GM18868 (cell line): Measurements from ENCODE around the gene GK.
A peak's percentile ranks its signal among the peaks of the same experiment; 100 is the strongest.
"Not testable (repeated sequence)": the region's sequence is repeated elsewhere in the genome, so short reads cannot be mapped to it uniquely, and the experiment has no call there.

Source experiments
- ATAC-seq: cut with Tn5 transposase; IDR thresholded peaks from one replicate; pipeline ENCODE4 v1.9.1; 2021; ENCODE audit warnings: mild to moderate bottlenecking, moderate library complexity; ENCODE audit not compliant: unreplicated experiment

The GK gene

DNA sequence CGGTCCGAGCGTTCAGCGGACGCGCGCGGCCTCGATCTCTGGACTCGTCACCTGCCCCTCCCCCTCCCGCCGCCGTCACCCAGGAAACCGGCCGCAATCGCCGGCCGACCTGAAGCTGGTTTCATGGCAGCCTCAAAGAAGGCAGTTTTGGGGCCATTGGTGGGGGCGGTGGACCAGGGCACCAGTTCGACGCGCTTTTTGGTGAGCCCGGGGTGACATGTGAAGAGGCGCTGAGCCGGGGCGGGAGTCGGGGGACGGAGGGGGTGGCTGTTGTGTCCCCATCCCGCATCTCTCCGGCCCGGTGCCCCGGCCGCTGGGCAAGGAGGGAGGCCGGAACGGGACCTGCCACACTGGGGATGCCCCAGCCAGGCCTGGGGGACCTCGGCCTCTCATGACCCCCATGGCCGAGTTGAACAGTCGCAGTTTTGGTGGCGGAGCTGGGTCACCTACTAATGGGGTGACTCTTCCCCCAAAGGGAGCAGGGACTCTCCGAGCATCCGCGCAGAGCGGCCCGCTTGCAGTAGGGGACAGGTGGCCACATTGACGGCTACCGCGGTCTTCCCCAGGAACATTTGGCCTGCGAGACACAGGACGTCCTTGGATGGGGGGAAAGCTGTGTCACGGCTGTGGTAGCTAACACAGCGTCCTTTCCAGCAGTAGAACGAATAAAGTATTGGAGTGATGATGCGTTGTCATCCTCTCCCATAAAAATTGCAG, at the start of gene GK:
Gene GK, plus strand, starts transcription at position 9 of the 717 bp plus-strand sequence. Its CDS starts 115 bp downstream, at position 124.
- peak; percentile 2 for ATAC-seq

DNA sequence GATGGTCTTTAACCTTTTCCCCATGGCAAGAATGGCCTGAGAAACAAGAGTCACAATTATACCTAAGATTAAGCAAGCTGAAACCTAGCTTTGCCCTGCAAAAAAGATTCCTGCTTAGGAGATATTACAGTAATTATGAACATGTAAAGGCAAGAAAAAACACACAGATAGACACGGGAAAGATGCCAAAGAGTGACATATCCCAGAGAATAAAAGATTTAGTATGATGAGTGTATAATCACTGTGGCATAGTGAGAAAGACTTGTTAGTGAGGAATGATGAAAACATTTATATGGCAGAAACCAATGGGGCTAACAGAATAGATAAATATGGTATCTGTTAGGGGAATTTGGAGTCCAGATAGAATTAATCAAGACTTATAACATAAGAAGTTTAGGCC, 46.1 kb upstream of the GK start:
- ATAC-seq: no peak

DNA sequence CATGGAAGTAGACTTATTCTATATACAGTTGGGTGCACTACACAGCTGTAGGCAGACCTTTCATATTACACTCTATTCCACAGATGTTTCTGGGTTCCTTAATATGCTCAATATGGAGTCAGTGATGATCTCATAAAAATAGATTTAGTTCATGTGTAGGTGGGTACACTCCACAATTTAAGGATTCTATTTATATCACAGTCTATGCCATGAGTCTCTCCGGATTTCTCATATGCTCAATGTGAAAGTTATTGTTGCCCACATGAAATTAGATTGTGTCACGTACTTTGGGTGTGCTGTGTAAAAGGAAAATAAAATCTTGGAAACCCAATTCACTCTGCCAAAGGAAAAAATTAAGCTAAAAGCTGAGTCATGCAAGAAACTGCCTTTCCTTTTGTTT, 43.2 kb upstream of the GK start:
- ATAC-seq: no peak

DNA sequence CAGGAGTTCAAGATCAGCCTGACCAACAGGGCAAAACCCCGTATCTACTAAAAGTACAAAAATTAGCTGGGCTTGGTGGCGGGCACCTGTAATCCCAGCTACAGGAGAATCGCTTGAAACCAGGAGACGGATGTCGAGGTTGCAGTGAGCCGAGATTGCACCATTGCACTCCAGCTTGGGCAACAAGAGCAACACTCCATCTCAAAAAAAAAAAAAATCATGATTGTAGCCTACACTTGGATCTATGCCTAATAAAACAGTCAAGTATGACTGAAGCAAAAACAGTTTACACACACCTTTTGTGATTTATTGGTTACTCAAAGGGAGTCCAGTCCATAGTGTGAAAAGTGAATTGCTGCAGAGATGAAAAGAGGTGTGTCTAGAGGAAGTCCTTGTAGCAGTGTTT, 41.0 kb upstream of the GK start:
- ATAC-seq: no peak

DNA sequence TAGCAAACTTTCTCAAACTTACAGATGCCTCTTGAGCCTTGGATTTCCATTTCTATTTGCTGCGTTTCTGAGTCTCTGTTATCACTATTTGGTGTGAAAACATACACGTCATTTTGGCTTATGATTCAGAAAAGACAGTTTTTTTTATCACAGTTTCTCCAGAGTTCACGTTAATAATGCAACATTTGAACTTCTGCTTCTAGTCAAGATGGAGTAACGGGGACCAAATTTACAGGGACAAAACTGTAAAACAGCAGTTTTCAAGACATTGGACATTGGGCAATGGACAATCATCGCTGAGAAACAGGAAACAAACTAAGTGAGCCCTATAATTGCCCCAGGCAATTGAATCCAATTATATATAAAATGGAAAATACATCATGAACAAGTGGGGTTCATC, 39.5 kb upstream of the GK start:
- no peak for ATAC-seq

DNA sequence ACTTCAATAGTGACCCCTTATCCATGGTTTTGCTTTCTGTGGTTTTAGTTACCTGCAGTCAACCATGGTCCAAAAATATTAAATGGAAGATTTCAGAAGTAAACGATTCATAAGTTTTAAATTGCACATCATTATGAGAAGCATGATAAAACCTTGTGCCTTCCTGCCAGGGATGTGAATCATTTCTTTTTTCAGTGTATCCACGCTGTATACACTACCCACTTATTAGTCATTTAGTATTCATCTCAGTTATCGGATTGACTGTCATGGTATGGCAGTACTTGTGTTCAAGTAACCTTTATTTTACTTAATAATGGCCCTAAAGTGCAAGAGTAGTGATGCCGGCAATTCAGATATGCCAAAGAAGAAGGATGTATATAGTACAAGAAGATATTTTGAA, 38.0 kb upstream of the GK start:
- no peak for ATAC-seq

DNA sequence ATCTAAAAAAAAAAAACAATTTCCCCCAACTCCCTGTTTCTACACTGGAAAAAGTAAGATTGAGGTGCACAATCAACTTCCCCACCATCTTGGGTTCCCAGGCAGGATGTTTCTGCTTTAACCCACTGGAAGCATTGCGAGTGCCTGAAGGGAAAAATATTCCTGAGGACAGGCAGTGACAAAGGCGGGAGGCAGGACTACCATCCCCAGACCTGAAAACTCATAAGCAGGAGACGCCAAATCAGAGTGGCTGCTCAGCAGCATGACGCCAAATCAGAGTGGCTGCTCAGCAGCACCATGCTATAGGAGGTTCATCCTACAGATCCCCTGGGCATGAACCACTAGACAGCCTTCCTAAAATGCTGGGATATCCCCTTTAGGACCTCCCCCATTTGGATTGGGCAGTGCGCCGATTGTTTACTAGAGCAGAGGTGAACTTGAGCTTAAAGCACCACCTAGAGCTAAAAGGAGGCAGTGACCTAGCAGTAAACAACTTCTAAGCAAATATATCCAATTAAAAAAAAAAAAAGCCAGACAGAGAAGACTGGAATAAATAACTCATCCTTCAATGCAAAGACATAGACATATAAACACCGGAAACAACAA, 35.0 kb upstream of the GK start:
- ATAC-seq: no peak

DNA sequence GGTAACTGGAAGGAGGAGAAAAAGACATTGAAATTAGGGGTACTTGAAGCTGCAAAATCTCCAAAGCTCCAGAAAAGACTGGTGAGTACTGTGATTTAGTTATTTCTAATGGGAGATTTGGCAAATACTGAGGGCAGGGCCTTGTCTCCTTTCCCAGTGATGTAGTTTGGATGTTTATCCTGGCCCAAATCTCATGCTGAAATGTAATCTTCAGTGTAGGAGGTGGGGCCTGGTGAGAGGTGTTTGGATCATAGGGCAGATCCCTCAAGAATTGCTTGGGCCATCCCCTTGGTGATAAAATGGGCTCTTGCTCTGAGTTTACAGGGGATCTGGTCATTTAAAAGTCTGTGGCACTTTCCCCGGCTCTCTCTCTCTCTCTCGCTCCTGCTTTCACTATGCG, 33.1 kb upstream of the GK start:
- no peak for ATAC-seq

DNA sequence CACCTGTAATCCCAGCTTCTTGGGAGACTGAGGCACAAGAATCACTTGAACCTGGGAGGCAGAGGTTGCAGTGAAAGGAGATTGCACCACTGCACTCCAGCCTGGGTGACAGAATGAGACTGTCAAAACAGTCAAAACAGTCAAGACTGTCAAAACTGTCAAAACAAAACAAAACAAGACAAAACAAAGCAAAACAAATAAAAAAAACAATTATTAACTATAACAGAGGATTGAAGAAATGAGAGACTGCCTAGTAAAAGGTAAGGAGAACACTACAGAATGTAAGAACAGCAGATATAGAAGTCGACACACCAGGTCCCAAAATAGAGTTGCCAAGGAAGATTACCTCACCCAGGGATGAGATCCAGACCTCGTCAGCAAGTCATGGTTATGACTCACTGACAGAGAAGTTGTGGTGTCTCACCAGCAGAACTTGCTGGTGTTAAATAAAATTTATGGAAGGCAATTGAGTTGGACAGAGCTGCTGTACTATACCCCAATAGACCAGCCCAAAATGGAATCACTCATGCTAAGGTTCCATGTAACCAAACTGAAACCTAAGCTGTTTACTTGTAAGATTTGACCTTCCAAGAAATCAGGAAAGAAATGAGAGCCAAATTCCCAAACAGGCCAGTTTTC, 32.1 kb upstream of the GK start:
- no peak for ATAC-seq

DNA sequence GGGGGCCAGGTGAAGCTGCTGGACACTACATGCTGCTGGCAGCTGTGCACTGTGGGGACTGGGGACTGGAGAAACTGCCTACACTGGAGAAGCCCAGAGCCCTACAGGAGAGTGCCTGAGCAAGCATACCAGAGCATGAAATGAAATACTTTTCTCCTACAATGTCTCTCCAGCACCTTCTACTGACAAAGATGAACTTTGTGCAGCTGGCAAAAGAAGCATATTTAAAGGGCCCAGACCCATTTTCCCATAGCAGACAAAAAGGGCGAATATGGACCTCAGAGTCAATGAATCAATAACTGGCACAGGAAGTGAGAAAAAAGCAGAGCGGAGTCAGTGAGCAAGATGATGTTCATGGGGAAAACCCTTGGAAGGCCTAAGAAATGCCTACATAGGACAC, 30.9 kb upstream of the GK start:
- ATAC-seq: no peak

DNA sequence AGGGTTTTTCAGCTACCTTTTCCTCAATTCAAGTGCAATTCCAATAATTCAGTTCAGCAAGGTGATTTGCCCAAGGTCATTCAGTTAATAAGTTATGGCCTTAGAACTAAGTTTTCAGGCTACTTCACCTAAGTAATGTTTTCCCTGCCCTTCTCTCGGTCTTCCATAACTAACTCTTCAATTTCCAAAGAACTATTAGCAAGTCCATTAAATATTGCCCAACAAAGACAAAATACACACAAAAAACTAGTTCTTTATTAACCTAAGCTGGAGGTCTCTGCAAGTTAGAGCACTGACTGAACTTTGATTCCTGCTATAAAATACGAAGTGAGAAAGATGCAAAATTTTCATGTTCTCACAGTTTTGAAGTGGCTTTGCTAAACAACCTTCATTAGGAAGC, 26.8 kb upstream of the GK start:
- no peak for ATAC-seq

DNA sequence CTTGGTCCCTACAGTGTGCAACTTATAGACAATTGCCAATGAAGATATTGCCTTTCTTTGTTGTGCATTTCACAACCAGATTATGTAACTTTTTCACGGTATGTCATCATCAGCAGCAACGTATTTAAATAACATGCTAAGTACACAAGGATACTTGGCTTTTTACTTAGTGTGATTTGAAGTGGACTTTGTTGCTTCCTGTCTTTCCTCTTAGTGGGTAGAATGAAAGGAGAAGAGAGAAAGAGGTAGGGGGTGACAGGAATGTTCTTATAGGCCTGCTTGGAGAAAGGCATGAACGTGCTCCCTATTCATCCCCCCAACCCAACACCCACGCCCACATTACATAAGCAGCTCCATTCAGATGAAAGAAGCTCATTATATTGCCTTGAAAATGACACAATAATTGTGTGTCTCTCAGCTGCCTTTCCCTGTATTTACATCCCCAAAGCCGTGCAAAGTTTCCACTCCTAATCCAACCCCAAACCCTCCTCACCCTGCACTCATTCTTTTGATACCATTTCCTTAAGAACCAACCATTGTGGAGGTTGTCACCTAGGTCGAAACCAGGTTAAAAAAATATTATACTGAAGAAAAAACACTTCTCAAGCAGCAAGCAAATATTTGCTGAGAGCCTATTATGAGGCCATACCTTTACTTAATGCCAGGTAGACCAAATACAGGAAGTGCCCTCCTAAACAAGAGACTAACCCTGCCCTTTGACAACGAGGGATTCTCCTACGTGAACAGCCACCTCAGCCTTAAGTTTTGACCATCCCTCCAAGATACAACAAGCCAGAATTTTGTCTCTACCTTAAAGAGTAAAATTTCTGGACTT, 25.2 kb upstream of the GK start:
- ATAC-seq: no peak

DNA sequence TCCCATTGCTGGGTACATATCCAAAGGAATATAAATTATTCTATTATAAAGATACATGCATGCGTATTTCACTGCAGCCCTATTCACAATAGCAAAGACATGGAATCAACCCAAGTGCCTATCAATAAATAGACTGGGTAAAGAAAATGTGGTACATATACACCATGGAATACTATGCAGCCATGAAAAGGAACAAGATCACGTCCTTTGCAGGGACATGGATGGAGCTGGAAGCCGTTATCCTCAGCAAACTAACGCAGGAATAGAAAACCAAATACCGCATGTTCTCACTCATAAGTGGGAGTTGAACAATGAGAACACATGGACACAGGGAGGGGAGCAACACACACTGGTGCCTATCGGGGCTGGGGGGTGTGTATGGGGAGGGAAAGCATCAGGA, 19.2 kb upstream of the GK start:
- ATAC-seq: not testable (repeated sequence)

DNA sequence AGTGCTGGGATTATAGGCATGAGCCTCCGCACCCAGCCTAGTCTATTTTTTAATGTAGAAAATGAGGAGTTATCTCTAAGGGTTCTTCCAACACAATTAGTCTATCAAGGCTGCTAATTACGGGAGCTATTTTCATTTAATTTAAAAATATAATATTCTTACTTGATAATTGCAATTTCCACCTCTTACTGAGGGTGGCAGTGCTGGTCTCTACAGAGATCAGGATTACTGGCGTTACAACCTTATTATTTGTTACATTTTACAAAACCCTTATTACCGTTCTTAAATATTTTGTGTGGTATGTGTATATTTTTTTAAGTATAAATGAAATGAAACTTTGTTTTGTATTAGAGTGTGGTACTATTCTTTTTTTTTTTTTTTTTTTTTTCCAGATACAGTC, 17.6 kb upstream of the GK start:
- no peak for ATAC-seq

DNA sequence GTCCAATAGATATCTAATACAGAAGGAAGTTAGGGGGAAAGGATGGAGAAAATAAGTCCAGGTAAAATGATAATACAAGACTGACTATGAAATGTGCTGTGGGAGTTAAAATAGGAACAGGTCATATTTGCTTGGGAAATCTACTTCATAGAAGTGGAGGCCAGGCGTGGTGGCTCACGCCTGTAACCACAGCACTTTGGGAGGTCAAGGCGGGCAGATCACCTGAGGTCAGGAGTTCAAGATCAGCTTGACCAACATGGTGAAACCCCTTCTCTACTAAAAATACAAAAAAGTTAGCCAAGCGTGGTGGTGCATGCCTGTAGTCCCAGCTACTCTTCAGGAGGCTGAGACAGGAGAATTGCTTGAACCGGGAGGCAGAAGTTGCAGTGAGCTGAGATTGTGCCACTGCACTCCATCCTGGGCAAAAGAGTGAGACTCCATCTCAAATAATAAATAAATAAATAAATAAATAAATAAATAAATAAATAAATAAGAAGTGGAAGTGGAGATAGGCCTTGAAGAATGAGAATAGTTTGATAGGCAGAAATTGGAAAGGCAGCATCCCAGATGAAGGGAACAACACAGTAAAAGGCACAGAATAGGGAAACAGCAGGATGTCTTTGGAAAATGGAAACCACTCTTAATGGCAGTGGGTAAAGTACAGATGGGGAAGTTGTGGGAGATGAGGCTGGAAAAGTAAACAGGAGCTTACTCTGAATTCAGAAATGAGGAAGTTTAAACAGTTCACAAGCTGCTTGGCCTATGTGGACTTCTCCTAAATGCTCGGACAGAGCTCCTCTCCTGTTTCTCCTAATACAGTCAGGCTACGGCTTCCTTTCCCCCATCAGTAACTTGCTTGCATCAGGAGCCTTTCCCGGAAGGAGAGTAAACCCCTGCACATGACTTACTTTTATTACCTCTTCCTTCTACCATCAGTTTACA, 15.1 kb upstream of the GK start:
- ATAC-seq: no peak

DNA sequence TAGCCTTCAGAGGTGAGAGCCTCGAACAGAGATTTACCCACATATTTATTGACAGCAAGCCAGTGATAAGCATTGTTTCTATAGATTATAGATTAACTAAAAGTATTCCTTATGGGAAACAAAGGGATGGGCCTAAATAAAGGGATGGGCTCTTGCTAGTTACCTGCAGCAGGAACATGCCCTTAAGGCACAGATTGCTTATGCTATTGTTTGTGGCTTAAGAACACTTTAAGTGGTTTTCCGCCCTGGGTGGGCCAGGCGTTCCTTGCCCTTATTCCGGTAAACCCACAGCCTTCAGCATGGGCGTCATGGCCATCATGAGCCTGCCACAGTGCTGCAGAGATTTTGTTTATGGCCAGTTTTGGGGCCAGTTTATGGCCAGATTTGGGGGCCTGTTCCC, 13.5 kb upstream of the GK start:
- ATAC-seq: not testable (repeated sequence)

DNA sequence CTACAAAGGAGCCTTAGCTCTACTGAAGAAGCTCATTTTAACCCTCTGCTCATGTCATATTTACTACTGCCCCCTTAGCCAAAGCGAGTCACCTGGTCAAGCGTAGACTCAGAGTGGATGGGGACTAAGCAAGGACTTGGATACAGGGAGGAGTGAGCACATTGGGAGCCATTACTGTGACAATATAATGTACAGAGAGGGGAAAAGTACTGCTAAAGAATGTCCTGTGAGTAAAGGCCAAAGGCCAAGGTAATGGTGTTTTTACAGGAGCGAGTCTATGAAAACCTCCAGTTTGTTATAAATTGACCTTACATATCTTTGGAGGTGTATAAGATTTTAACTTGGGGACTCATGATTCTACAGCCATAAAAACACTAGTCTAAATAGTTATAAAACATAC, 10.6 kb upstream of the GK start:
- no peak for ATAC-seq

DNA sequence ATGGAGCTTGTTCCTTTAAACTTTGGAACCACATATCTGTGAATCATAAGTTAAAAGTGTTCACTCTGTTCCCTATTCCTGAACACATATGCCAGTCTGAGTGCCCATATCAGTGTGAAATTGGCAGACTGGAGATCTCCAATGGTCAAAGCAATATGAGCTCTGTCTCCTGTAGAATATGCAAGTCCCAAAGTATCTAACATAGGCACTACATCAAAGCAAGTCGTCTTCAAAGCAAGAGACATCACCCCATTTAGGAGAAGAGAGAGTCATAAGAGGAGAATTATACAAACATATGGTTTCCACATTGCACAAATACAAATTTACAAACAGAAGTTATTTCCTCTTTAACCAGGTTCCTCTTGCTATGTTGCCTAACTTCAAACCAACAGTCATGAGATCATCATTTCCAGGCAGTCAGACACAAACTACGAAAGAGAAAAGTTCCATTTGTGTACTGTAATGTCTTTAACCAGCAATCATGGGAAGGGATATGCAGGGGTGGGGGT, 9.9 kb upstream of the GK start:
- ATAC-seq: no peak

DNA sequence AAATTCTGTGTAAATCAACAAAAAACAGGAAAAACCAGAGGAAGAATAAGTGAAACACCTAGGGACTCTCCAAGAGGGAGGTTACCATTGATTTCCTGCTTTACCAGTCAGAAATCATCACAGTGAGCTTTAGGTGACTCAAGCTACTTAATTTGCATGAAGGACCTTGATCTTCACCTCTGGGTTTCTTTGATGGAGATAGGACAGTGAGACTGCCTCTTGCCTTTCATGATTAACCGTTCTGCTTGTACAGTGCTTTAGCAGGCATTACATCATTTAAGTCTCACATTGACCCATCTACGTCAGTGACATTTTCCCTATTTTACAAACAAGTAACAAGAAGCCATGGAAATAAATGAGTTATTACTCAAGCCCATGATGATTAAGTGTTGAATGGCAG, 3.4 kb upstream of the GK start:
- peak; percentile 31 for ATAC-seq
